Epidermal melanocyte (primary cell): ENCODE measurements around the gene OSBP2.
"Not testable (repeated sequence)": the region's sequence is repeated elsewhere in the genome, so short reads cannot be mapped to it uniquely, and the experiment has no call there.

ENCODE experiments used
- DNase-seq: peaks from one replicate; pipeline ENCODE4 v3.0.0; 2011; ENCODE audit warnings: low spot score; ENCODE audit not compliant: insufficient read length

OSBP2 gene

DNA sequence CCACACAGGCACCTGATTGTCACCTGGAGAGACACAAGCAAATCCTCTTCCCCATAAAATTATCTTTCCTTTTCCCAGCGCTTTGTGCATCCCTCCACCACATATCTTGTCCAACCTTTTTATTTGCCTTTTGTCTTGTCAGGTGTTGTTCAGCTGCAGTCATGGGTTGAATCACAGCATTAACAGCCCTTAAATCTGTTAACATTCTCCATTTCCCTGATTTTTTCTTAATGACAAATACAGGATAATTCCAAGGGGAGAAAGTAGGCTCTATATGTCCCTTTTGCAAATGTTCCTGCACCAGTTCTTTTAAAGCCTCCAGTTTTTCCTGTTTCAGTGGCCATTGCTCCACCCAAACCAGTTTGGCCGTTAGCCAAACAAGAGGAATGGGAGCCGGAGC, 18.1 kb upstream of the OSBP2 start:
- not testable (repeated sequence) for DNase-seq

DNA sequence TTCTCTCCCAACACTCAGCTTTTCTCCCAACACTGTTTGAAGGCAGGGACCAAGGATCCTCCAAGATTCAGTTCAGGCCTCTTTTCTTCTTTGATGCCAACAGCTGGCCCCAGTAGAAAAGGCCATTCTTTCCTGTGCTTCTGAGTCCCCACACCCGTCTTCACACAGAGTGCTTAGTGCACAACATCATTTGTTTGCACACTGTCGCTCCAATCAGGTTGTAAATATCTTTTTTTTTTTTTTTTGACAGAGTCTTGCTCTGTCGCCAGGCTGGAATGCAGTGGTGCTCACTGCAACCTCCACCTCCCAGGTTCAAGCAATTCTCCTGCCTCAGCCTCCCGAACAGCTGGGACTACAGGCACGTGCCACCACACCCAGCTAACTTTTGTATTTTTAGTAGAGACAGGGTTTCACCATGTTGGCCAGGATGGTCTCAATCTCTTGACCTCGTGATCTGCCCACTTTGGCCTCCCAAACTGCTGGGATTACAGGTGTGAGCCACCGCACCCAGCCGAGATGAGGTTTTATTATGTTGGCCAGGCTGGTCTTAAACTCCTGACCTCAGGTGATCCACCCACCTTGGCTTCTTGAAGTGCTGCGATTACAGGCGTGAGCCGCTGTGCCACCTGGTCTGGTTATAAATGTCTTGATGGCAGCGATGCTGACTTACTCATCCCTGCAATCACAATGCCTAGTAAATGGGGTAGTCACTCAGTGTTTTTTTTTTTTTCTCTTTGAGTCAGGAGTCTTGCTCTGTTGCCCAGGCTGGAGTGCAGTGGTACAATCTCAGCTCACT, 14.6 kb upstream of the OSBP2 start:
- not testable (repeated sequence) for DNase-seq

DNA sequence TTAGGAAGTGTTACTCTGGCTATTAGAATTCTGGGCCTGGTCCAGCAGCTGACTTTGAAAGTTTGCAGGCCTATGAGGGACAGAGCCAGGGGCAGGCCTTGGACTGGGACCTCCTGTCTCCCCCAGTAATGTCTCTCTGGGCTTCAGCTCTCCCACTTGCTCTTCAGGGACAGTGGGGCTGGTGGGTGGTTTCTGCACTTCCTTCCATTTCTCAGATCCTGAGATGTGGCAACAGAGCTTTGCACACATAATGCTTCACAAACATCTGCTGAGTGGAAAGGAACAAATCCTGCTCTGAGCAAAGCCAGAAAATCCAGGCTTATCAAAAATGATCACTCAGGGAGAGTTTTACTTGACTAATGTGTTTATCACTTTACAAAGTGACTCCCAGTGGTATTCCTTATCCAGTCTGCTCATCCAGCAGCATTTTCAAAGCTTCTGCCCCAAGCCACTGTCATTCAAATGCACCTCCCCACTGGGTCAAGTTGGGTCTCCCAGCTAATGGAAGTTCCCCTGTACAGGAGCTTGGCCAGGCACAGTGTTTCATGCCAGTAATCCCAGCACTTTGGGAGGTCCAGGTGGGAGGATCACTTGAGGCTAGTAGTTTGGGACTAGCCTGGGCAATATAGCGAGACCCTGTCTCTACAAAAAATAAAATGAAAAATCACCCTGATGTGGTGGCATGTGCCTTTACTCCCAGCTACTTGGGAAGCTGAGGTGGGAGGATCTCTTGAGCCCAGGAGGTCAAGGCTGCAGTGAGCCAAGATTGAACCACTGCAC, 13.5 kb upstream of the OSBP2 start:
- no peak for DNase-seq

DNA sequence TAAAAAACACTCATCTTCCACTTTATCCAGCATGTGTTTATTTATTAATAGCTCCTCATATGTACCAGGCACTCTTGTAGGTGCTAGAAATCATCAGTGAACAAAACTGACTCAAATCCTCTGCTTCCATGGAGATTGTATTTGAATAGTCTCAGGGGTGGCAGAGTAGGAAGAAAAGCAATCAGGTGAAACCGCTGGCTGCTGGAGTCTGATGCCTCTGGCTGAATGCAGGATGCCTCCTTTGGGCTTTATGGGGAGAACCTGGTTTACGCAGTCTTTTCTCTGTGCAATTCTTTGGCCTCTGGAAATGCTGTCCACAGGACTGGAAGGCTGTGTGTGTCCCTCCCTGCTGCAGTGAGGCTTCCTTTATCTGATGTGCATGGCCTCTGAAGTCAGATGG, 12.8 kb upstream of the OSBP2 start:
- DNase-seq: no peak

GRCh38 chr22:30685178-30685577, 9.5 kb upstream of the OSBP2 start:
- DNase-seq: no peak

GRCh38 chr22:30687358-30687757, 7.3 kb upstream of the OSBP2 start:
- no peak for DNase-seq

- DNase-seq: no peak
These were observed 5.1 kb upstream of the OSBP2 start for GRCh38 chr22:30689622-30690021.

DNA sequence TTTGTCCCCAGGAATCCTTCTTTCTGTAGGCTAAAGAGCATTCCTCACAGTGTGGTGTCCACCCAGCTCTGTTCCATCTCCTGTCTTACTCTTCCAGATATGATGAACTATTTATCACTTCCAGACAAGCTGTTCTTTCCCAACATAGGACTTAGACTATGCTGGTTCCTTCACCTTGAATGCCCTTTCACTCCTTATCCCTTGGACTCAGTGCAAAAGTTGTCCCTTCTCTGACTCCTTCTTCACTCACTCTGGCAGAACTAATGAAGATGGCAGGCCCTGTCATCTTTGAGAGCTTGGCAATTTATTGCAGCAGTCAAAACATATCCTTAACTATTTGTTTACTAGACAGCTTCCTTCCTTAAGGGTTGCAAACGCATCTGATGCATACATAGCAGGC, 3.5 kb upstream of the OSBP2 start:
- no peak for DNase-seq

- no peak for DNase-seq
These were observed 469 bp upstream of the OSBP2 start for GRCh38 chr22:30694171-30694639.

DNA sequence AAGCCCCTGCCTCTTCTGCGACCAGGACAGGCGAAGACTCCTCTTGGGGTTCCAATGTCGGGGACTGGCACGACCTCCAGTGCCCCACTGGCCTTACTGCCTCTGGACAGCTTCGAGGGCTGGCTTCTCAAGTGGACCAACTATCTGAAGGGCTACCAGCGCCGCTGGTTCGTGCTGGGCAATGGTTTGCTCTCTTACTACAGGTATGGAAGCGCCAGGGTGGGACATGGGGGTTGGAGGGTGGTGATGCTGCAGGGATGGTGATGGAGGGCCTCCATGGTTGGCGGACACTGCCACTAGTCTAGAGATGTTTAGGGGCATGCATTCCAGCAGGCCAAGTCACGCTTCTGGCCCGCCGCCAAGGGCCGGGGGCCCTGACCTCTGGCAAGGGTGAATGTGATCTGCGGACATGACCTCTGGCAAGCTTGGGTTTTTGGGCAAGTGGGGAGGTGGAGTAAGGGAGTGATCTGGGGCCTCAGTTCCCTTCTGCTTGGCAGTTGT, 727 bp downstream of the OSBP2 start:
- no peak for DNase-seq

GRCh38 chr22:30695871-30696655, 1.4 kb downstream of the OSBP2 start:
- DNase-seq: no peak

- DNase-seq: no peak
These were observed 3.3 kb downstream of the OSBP2 start for GRCh38 chr22:30697975-30698374.

DNA sequence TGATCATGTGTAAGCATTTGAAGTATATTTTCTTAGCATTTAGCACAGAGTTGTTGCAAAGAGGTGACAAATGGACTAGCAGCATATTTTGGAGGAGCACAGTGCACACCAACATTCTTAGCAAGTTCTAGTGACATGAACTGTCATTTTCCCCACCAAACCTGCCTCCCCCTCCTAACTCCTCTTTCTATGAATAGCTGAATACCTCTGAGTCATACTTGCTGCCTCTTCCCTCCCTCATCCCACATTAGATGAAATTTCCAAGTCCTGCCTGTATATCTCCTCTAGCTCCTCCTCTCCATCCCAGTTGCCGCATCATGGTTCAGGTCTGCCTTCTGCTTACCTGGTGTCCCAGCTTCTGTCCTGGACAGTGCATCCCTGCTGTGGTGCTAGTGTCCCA, 7.2 kb downstream of the OSBP2 start:
- DNase-seq: no peak

- no peak for DNase-seq
These were observed 8.2 kb downstream of the OSBP2 start for GRCh38 chr22:30702856-30703255.

DNA sequence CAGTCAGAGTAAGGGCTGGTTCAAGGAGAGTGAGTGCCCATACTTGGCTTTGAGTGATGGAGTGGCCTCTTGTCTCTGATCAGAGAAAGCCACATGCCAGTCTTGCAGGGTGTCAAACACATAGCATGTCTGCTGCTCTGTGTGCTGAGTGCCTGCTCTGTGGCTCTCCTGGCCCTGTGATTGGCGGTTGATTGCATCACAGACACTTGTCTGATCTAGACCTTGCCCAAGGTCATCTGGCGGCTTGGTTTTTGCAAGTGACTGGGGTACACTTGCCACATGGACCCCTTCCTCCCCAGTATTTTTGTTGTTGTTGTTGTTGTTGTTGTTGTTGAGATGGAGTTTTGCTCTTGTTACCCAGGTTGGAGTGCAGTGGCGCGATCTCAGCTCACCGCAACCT, 10.3 kb downstream of the OSBP2 start:
- no peak for DNase-seq

DNA sequence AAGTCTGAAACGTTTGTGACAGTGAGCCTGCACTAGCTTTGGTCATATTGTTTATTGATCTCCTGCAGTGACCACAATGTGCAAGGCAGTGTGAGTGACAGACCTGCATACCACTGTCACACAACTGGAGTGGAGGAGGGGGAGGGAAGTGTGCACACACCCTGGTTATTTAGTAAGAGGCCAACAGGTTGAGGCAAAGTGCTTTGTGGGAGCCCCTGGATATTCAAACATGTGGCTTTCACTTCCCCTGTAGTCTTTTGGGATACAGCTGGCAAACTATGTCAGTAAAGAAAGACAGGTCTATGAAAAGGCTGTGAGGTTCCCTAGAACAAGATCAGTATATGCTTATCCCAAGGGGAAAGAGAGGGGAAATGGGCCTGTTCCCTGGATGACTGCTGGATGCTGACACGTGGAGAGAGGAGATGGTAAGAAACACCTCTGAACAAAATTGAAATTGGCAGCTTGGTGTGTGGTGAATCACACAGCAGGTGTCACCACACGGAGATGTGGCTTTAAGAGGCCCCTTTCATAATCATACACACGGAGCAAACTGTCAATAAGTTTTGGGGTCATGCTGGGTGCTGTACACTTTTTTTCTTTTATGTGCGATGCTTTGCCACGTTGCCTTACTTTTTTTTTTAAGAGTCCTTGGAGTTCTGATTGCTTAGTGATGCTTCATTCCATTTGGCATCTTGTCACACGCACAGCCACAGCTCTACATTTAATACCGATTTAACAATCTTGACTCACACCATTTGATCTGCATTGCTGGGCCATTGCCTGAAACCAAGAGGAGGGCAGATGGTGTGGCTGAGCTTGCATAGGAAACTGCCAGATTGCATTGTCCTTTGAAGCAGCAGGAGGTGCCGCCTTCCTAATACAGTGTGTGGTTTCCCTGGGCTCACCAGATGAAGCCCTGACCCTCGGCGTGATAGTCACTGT, 11.3 kb downstream of the OSBP2 start:
- no peak for DNase-seq

GRCh38 chr22:30709980-30710379, 15.3 kb downstream of the OSBP2 start:
- DNase-seq: not testable (repeated sequence)

- DNase-seq: no peak
These were observed 17.4 kb downstream of the OSBP2 start for GRCh38 chr22:30712094-30712493.

DNA sequence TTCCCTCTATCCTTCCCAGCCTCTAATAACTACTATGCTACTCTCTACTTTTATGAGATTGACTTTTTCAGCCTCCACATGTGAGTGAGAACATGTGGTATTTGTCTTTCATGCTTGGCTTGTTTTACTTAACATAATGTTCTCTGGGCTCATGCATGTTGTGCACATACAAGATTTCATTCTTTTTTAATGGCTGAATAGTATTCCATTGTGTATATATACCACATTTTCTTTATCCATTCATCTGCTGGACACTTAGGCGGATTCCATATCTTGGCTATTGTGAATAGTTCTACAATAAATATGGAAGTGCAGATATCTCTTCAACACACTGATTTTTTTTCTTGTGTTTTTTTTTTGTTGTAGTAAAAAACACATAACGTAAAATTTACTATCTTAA, 19.4 kb downstream of the OSBP2 start:
- DNase-seq: no peak

- DNase-seq: no peak
These were observed 22.8 kb downstream of the OSBP2 start for GRCh38 chr22:30717331-30717921.
